Left lung (tissue), 10 donors: Measurements from ENCODE around the gene SEZ6L2. TPM values are rescaled to one million over a fixed set of nuclear protein-coding genes. Genes with fewer than 3 reads are reported as not detected.

ENCODE experiments used
- ATAC-seq: fragments of 200-7000 bp; cut with Tn5 transposase; one replicate; pipeline ENCODE4 v1.9.1; 2020; ENCODE audit warnings: moderate library complexity
- DNase-seq, 4 donors: peaks; one replicate each; pipeline ENCODE4 v3.0.0-alpha.2; 2013 to 2020
- H3K27ac ChIP-seq, 2 donors: fragments of 200-600 bp; sonication (generic) in 1 of 2; one replicate each; pipeline versions ENCODE4 v1.5.0 to v1.8.0; 2020 to 2021
- H3K27me3 ChIP-seq, 2 donors: fragments of 200-600 bp; sonication (generic) in 1 of 2; one replicate each; pipeline versions ENCODE4 v1.5.0 to v1.8.0; 2020 to 2021
- H3K36me3 ChIP-seq, 2 donors: fragments of 200-600 bp; sonication (generic) in 1 of 2; one replicate each; pipeline versions ENCODE4 v1.5.0 to v1.8.0; 2020 to 2021
- H3K4me1 ChIP-seq, 2 donors: fragments of 200-600 bp; one replicate each; pipeline ENCODE4 v1.8.0; 2021
- H3K4me3 ChIP-seq, 2 donors: fragments of 200-600 bp; sonication (generic) in 1 of 2; one replicate each; pipeline versions ENCODE4 v1.5.0 to v1.8.0; 2020 to 2021; ENCODE audit warnings: mild to moderate bottlenecking in 1 of 2
- H3K9me3 ChIP-seq, 2 donors: fragments of 200-600 bp; sonication (generic) in 1 of 2; one replicate each; pipeline versions ENCODE4 v1.5.0 to v1.8.0; 2020 to 2021
- intact Hi-C, 2 donors: fragments of 100-400 bp; cut with DNase I; formaldehyde crosslinking; loops; one replicate each; pipeline versions ENCODE4 v1.11.2 to v1.14.2; 2022
- polyA plus RNA-seq, 6 donors: library from polyadenylated mRNA; unstranded; fragments of 120-200 nt; gene quantifications; one replicate each; pipeline ENCODE4 v1.2.1, GENCODE V29; 2013; ENCODE audit not compliant: insufficient read length in 6 of 6
- total RNA-seq, 2 donors: library from RNA; stranded (reverse); fragmentation: NEBNext Ultra II Directional; extraction: Animal tissue kit (Norgen Biotek cat#: 25700); gene quantifications; one replicate each; pipeline ENCODE4 v1.2.1, GENCODE V29; 2021
- TF ChIP-seq, protein P1 (sequence below), 2 donors: fragments of 200-600 bp; sonication (generic) in 1 of 2; IDR thresholded peaks; one replicate each; pipeline versions ENCODE4 v1.5.0 to v1.8.0; 2021; ENCODE audit warnings: antibody characterized with exemption in 2 of 2
- donor health status: DM: no; HTN: yes; CAD: no.
- donor health status: DM: no; HTN: no; CAD: no.

The SEZ6L2 gene
- total and polyA plus RNA-seq, 8 donors: 4.9 to 30.2 (median 5.8) TPM

DNA sequence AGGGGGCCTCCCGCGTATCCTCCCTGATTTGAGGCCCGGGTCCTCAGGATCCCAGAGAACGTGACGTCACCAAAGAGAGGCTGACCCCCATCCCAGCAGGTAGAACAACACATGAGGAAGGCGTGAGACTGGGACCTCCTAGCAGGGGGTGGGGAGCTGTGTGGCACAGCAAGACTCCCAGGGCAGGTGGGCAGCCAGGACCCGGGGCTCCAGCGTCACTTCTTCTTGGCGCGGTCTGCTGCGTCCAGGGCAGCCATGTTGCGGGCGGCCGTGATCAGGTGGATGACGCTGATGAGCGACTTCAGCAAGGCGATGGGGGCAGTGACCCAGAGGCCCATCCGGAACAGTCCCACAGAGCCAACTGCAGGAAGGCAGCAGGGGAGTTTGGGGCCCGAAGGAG is 40.4 kb downstream of the SEZ6L2 start:
- ATAC-seq (no peak), DNase-seq (no peak)
- Histone ChIP-seq H3K4me1 (peaks cover 9 to 24% of the 10 kb centered on the region in 2 donors), H3K27ac (no peak overlapping the region), H3K9me3 (no peaks in the 10 kb centered on the region), H3K36me3 (peaks cover 0 to 30% of the 10 kb centered on the region in 2 donors), H3K27me3 (no peaks in the 10 kb centered on the region), H3K4me3 (no peak overlapping the region)
- TF ChIP-seq, protein P1, sequence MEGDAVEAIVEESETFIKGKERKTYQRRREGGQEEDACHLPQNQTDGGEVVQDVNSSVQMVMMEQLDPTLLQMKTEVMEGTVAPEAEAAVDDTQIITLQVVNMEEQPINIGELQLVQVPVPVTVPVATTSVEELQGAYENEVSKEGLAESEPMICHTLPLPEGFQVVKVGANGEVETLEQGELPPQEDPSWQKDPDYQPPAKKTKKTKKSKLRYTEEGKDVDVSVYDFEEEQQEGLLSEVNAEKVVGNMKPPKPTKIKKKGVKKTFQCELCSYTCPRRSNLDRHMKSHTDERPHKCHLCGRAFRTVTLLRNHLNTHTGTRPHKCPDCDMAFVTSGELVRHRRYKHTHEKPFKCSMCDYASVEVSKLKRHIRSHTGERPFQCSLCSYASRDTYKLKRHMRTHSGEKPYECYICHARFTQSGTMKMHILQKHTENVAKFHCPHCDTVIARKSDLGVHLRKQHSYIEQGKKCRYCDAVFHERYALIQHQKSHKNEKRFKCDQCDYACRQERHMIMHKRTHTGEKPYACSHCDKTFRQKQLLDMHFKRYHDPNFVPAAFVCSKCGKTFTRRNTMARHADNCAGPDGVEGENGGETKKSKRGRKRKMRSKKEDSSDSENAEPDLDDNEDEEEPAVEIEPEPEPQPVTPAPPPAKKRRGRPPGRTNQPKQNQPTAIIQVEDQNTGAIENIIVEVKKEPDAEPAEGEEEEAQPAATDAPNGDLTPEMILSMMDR (IDR thresholded peaks at IDR 0.05): no peak
- intact Hi-C loops: loop anchor here in 1 of 2 donors (10.0 kb wide), 1 partner anchor 146 kb away; no protein-coding TSS in a partner anchor

DNA sequence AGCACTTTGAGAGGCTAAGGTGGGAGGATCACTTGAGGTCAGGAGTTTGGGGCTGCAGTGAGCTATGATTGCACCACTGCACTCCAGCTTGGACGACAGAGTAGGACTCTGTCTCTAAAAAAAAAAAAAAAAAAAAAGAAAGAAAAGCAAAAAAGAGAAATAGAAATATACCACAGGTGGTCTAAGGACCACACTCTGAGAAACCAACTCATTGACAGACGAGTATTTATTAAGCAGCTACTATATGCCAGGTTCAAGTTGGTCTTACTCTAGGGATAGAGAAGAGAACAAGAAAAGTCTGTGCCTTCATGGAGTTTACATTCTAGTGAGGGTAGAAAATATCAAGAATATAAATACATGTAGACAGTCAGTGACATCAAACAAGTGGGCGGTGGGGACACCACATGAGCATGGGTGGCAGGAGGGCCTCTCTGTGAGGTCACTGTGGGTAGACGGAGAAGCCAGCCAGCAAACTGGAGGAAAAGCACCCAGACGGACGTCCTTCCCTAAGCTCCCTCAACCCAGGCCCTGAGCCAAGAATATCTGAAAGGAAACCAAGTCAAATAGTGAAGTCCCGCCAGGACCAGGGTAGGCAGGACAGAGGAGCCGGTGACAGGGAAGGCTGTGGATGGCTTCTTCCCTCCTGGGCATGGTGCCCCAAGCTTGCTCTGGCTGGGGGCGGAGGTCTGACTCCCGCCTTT is 41.1 kb downstream of the SEZ6L2 start:
- Histone ChIP-seq H3K4me1 (peaks cover 9 to 19% of the 10 kb centered on the region in 2 donors), H3K36me3 (peaks cover 0 to 30% of the 10 kb centered on the region in 2 donors), H3K27me3 (no peaks in the 10 kb centered on the region), H3K9me3 (no peaks in the 10 kb centered on the region), H3K27ac (no peak overlapping the region), H3K4me3 (no peak overlapping the region)
- no peak for DNase-seq
- TF ChIP-seq, protein P1 (IDR thresholded peaks at IDR 0.05): no peak
- no peak for ATAC-seq
- intact Hi-C loops: loop anchor here in 1 of 2 donors (10.0 kb wide), 1 partner anchor 147 kb away; no protein-coding TSS in a partner anchor

DNA sequence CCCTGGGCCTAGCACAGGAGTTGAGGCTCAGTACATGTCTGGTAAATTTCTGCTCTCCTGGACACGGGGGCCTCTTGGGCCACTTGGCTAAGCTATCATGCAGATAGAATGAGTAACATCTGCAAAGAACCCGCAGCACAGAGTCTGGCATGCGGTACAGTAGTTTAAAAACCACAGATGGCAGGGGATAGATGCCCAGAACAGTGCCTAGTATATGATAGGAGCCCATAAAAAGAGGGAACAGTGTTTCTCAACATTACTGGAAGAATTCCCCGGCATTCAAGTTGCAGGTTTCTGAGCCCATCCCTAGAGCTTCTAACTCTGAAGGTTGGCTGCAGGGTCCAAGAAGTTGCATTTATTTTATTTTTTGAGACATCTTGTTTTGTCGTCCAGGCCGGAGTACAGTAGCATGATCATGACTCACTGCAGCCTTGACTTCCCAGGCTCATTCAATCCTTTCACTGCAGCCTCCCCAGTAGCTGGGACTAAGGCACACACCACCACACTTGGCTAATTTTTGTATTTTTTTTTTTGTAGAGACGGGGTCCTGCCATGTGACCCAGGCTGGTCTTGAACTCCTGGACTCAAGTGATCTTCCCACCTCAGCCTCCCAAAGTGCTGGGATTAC is 42.1 kb downstream of the SEZ6L2 start:
- DNase-seq (no peak), ATAC-seq (no peak)
- peaks cover 9 to 16% of the 10 kb centered on the region in 2 donors for H3K4me1 ChIP-seq
- H3K9me3 ChIP-seq: no peaks in the 10 kb centered on the region
- no peak overlapping the region for H3K4me3 ChIP-seq
- TF ChIP-seq, protein P1 (IDR thresholded peaks at IDR 0.05): no peak
- H3K36me3 ChIP-seq: peaks cover 0 to 30% of the 10 kb centered on the region in 2 donors
- H3K27me3 ChIP-seq: no peaks in the 10 kb centered on the region
- H3K27ac ChIP-seq: no peak overlapping the region
- intact Hi-C loops: loop anchor here in 1 of 2 donors (10.0 kb wide), 1 partner anchor 148 kb away; no protein-coding TSS in a partner anchor

DNA sequence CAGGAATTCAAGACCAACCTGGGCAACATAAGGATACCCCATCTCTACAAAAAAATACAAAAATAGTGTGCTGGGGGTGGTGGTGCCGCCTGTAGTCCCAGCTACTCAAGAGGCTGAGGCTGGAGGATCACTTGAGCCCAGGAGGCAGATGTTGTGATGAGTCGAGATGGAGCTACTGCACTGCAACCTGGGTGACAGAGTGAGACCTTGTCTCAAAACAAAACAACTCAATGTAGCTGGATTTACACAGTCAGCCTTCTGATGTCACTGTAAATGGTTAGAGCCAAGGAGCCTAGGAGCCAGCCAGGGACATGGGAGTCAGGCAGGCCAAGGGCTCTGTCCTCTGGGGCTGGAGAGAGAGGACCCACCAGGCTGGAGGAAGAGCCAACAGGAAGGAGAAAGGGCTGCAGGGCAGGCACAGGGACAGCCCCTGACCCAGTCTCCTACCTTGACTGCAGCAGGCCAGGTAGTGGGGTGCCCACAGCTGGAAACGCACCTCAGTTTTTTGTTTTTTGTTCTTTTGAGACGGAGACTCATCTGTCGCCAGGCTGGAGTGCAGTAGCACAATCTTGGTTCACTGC is 44.7 kb downstream of the SEZ6L2 start:
- H3K27me3 ChIP-seq: no peaks in the 10 kb centered on the region
- intact Hi-C loops: loop anchor here in 1 of 2 donors (10.0 kb wide), 1 partner anchor 150 kb away; no protein-coding TSS in a partner anchor
- H3K4me1 ChIP-seq: no peaks in the 10 kb centered on the region
- H3K9me3 ChIP-seq: no peaks in the 10 kb centered on the region
- ATAC-seq: no peak
- H3K4me3 ChIP-seq: no peak overlapping the region
- TF ChIP-seq, protein P1 (IDR thresholded peaks at IDR 0.05): no peak
- DNase-seq: no peak
- peaks cover 0 to 15% of the 10 kb centered on the region in 2 donors for H3K36me3 ChIP-seq
- H3K27ac ChIP-seq: no peak overlapping the region

DNA sequence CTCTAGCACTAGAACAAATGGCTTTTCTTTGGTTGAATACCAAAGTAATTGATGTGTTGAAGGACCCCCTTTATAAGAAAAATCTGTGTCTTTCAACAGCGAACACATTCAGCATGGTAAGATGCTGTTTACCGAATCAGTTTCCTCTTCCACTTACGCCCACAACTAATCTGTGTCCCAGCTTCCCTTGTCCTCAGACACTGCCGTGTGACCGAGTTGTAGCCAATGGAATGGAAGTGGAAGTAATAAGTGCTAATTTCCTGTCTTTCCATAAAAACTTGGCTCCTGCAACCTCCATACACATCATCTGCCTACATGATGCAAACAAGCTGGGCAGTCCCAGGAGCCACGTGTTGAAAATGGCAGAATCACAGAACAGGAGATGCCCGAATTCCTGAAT is 46.7 kb downstream of the SEZ6L2 start:
- peak overlapping the region in 1 of 2 donors; percentile 20 for H3K27ac ChIP-seq
- peaks cover 0 to 8% of the 10 kb centered on the region in 2 donors for H3K4me1 ChIP-seq
- H3K27me3 ChIP-seq: no peaks in the 10 kb centered on the region
- peak in 1 of 4 donors; percentile 66 for DNase-seq
- H3K4me3 ChIP-seq: no peak overlapping the region
- TF ChIP-seq, protein P1 (IDR thresholded peaks at IDR 0.05): no peak
- intact Hi-C loops: loop anchor here in 1 of 2 donors (10.0 kb wide), 1 partner anchor 152 kb away; no protein-coding TSS in a partner anchor
- peak; percentile 14 for ATAC-seq
- peaks cover 0 to 20% of the 10 kb centered on the region in 2 donors for H3K36me3 ChIP-seq
- H3K9me3 ChIP-seq: no peaks in the 10 kb centered on the region
